Left lung (tissue), 10 donors: ENCODE results near the gene DNASE1L1. TPM values are rescaled to one million over a fixed set of nuclear protein-coding genes. Genes with fewer than 3 reads are reported as not detected.

Source experiments
- ATAC-seq: fragments of 200-7000 bp; cut with Tn5 transposase; one replicate; pipeline ENCODE4 v1.9.1; 2020; ENCODE audit warnings: moderate library complexity
- DNase-seq, 4 donors: peaks; one replicate each; pipeline ENCODE4 v3.0.0-alpha.2; 2013 to 2020
- H3K27ac ChIP-seq, 2 donors: fragments of 200-600 bp; sonication (generic) in 1 of 2; one replicate each; pipeline versions ENCODE4 v1.5.0 to v1.8.0; 2020 to 2021
- H3K27me3 ChIP-seq, 2 donors: fragments of 200-600 bp; sonication (generic) in 1 of 2; one replicate each; pipeline versions ENCODE4 v1.5.0 to v1.8.0; 2020 to 2021
- H3K36me3 ChIP-seq, 2 donors: fragments of 200-600 bp; sonication (generic) in 1 of 2; one replicate each; pipeline versions ENCODE4 v1.5.0 to v1.8.0; 2020 to 2021
- H3K4me1 ChIP-seq, 2 donors: fragments of 200-600 bp; one replicate each; pipeline ENCODE4 v1.8.0; 2021
- H3K4me3 ChIP-seq, 2 donors: fragments of 200-600 bp; sonication (generic) in 1 of 2; one replicate each; pipeline versions ENCODE4 v1.5.0 to v1.8.0; 2020 to 2021; ENCODE audit warnings: mild to moderate bottlenecking in 1 of 2
- H3K9me3 ChIP-seq, 2 donors: fragments of 200-600 bp; sonication (generic) in 1 of 2; one replicate each; pipeline versions ENCODE4 v1.5.0 to v1.8.0; 2020 to 2021
- CTCF ChIP-seq, 2 donors: fragments of 200-600 bp; sonication (generic) in 1 of 2; IDR thresholded peaks; one replicate each; pipeline versions ENCODE4 v1.5.0 to v1.8.0; 2021; ENCODE audit warnings: antibody characterized with exemption in 2 of 2
- intact Hi-C, 2 donors: fragments of 100-400 bp; cut with DNase I; formaldehyde crosslinking; loops; one replicate each; pipeline versions ENCODE4 v1.11.2 to v1.14.2; 2022
- polyA plus RNA-seq, 6 donors: library from polyadenylated mRNA; unstranded; fragments of 120-200 nt; gene quantifications; one replicate each; pipeline ENCODE4 v1.2.1, GENCODE V29; 2013; ENCODE audit not compliant: insufficient read length in 6 of 6
- total RNA-seq, 2 donors: library from RNA; stranded (reverse); fragmentation: NEBNext Ultra II Directional; extraction: Animal tissue kit (Norgen Biotek cat#: 25700); gene quantifications; one replicate each; pipeline ENCODE4 v1.2.1, GENCODE V29; 2021
- donor health status: DM: no; HTN: yes; CAD: no.
- donor health status: DM: no; HTN: no; CAD: no.

DNASE1L1 gene
- total and polyA plus RNA-seq, 8 donors: 8.8 to 36.1 (median 10.4) TPM

- ATAC-seq (no peak), DNase-seq (no peak)
- no peak overlapping the region for H3K4me3 ChIP-seq
- no peak for TF ChIP-seq CTCF (IDR thresholded peaks at IDR 0.05)
- no peak overlapping the region for H3K27ac ChIP-seq
- no peaks in the 10 kb centered on the region for H3K27me3 ChIP-seq
- peaks cover 0 to 42% of the 10 kb centered on the region in 2 donors for H3K36me3 ChIP-seq
- no peaks in the 10 kb centered on the region for H3K9me3 ChIP-seq
- no peaks in the 10 kb centered on the region for H3K4me1 ChIP-seq
- intact Hi-C loops: no loop called here
Observed at GRCh38 chrX:154452823-154453222, 43.8 kb upstream of the DNASE1L1 start.

GRCh38 chrX:154450312-154450711, 41.3 kb upstream of the DNASE1L1 start:
- Histone ChIP-seq H3K4me3 (no peak overlapping the region), H3K27me3 (no peaks in the 10 kb centered on the region), H3K4me1 (peaks cover 0 to 4% of the 10 kb centered on the region in 2 donors), H3K36me3 (peaks cover 0 to 53% of the 10 kb centered on the region in 2 donors), H3K9me3 (no peaks in the 10 kb centered on the region), H3K27ac (no peak overlapping the region)
- ATAC-seq (no peak), DNase-seq (no peak)
- no peak for TF ChIP-seq CTCF (IDR thresholded peaks at IDR 0.05)
- intact Hi-C loops: no loop called here

- no peak for ATAC-seq
- no peaks in the 10 kb centered on the region for H3K27me3 ChIP-seq
- DNase-seq: no peak
- peaks cover 0 to 11% of the 10 kb centered on the region in 2 donors for H3K4me1 ChIP-seq
- H3K9me3 ChIP-seq: no peaks in the 10 kb centered on the region
- no peak for TF ChIP-seq CTCF (IDR thresholded peaks at IDR 0.05)
- no peak overlapping the region for H3K4me3 ChIP-seq
- intact Hi-C loops: no loop called here
- H3K27ac ChIP-seq: no peak overlapping the region
- H3K36me3 ChIP-seq: peaks cover 0 to 53% of the 10 kb centered on the region in 2 donors
Observed at GRCh38 chrX:154449618-154450017, 40.6 kb upstream of the DNASE1L1 start.

DNA sequence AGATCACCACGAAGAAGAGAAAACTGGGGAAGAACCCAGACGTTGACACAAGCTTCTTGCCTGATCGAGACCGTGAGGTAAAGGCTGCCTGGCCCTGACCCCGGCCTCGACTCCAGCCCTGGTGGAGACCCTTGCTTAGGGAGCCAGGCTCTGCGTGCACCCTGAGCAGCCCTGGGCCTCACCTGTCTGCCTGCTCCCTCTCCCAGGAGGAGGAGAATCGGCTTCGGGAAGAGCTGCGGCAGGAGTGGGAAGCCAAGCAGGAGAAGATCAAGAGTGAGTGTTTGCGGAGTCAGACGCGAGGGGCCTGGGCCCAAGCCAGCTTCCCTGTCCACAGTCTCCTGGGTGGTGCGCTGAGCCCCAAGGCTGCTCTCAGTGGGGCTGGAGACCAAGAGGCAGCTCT, 39.4 kb upstream of the DNASE1L1 start:
- Histone ChIP-seq H3K4me1 (peaks cover 0 to 13% of the 10 kb centered on the region in 2 donors), H3K36me3 (peaks cover 0 to 53% of the 10 kb centered on the region in 2 donors), H3K9me3 (no peaks in the 10 kb centered on the region), H3K27ac (no peak overlapping the region), H3K27me3 (no peaks in the 10 kb centered on the region), H3K4me3 (no peak overlapping the region)
- intact Hi-C loops: no loop called here
- no peak for TF ChIP-seq CTCF (IDR thresholded peaks at IDR 0.05)
- DNase-seq (no peak), ATAC-seq (no peak)

- intact Hi-C loops: no loop called here
- Histone ChIP-seq H3K4me1 (peaks cover 0 to 13% of the 10 kb centered on the region in 2 donors), H3K27ac (no peak overlapping the region), H3K36me3 (peaks cover 0 to 60% of the 10 kb centered on the region in 2 donors), H3K9me3 (no peaks in the 10 kb centered on the region), H3K4me3 (no peak overlapping the region), H3K27me3 (no peaks in the 10 kb centered on the region)
- ATAC-seq: no peak
- no peak for TF ChIP-seq CTCF (IDR thresholded peaks at IDR 0.05)
- no peak for DNase-seq
Observed at GRCh38 chrX:154446430-154446829, 37.4 kb upstream of the DNASE1L1 start.
